Measurements from ENCODE around the gene NFIC. TPM values are rescaled to one million over a fixed set of nuclear protein-coding genes. Genes with fewer than 3 reads are reported as not detected.
A peak's percentile ranks its signal among the peaks of the same experiment; 100 is the strongest.

NFIC gene
- polyA plus RNA-seq, 1 of the 3 experiments (the other 2 are of a cell fraction) = 7.2 TPM

DNA sequence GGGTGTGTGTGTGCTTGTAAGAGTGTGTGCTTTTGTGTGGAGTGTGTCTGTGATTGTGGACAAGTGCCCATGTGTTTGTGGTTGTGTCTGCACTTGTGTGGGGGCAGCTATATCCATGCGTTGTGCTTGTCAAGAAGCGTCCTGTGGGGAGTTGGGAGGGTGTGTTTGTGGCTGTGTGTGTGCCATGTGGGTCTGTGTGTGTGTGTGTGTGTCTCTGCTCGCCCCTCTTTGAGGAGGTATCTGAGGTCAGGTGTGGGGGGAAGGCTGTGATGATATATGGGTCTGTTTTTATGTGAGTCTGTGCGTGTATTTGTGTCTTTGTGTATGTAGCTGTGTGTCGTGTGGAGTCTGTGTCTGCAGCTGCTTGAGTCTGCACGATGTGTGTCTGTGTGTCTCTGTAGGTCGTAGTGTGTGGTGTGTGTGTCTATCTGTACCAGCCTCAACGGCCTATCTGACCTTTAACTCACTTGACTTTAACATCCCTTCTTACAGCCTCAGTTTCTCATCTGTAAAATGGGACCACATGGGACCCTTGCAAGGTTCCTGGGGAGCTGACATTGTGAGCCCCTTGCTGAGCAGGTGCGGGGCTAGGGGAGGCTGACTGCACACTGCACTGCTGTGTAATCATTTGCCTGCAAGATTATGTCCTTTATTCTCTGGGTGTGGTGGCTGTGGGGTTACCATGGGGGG, 4.0 kb upstream of the NFIC start:
- Histone ChIP-seq H3K4me2 (no peak overlapping the region), H3K36me3 (replicated peaks in 1 of 2; ENCODE audit: control insufficient read depth in 1 of 2, insufficient read depth in 2 of 2, low read length in 1 of 2) (no peaks in the 10 kb centered on the region), H3K9me3 (no peaks in the 10 kb centered on the region), H3K27ac (ENCODE audit: low read depth in 2 of 2, low read length in 1 of 2) (no peak overlapping the region; a peak in 1 of 4 replicates), H3K79me2 (ENCODE audit: insufficient read depth) (peaks cover 57% of the 10 kb centered on the region), H2AFZ (ENCODE audit: low read depth) (no peak overlapping the region), H3K9me2 (no peaks in the 10 kb centered on the region), H4K20me1 (ENCODE audit: insufficient read depth) (peaks cover 14% of the 10 kb centered on the region; the same call in 1 of the 2 replicates), H3K27me3 (ENCODE audit: insufficient read depth) (no peaks in the 10 kb centered on the region), H3F3A (replicated peaks; ENCODE audit: insufficient read depth) (peaks cover 21% of the 10 kb centered on the region), H3K4me1 (ENCODE audit: control insufficient read depth in 1 of 2, insufficient read depth in 2 of 2, low read depth in 1 of 2, low read length in 1 of 2) (peaks cover 5 to 34% of the 10 kb centered on the region in 2 experiments; a peak in 2 of 4 replicates), H3K9ac (no peak overlapping the region), H3K4me3 (ENCODE audit: low read depth in 2 of 2, low read length in 1 of 2) (no peak overlapping the region)
- POLR2A ChIA-PET = interaction anchor here (2.2 kb wide), 1 partner anchor 13 kb away, joined by 6 read pairs; no protein-coding TSS in a partner anchor
- no peak for DNase-seq
- CTCF ChIA-PET = interaction anchor here (0.5 to 1.8 kb wide), 4 partner anchors 67 to 110 kb away, joined by 3 to 14 read pairs (median 4); no protein-coding TSS in a partner anchor
- WGBS (ENCODE audit: low lambda C conversion rate) = 80% methylated on average over 9 of the region's 9 CpGs
- TF ChIP-seq GATA2 (CRISPR knock-in tag; IDR thresholded peaks at IDR 0.05) = no peak
- no peak for TF ChIP-seq ELF1 (IDR thresholded peaks at IDR 0.05)
- no peak for TF ChIP-seq JUND (IDR thresholded peaks at IDR 0.05)
- no peak for TF ChIP-seq MXI1 (IDR thresholded peaks at IDR 0.05; ENCODE audit: low read depth, low read length)
- TF ChIP-seq GABPA (IDR thresholded peaks at IDR 0.05; ENCODE audit: low read depth) = no peak

DNA sequence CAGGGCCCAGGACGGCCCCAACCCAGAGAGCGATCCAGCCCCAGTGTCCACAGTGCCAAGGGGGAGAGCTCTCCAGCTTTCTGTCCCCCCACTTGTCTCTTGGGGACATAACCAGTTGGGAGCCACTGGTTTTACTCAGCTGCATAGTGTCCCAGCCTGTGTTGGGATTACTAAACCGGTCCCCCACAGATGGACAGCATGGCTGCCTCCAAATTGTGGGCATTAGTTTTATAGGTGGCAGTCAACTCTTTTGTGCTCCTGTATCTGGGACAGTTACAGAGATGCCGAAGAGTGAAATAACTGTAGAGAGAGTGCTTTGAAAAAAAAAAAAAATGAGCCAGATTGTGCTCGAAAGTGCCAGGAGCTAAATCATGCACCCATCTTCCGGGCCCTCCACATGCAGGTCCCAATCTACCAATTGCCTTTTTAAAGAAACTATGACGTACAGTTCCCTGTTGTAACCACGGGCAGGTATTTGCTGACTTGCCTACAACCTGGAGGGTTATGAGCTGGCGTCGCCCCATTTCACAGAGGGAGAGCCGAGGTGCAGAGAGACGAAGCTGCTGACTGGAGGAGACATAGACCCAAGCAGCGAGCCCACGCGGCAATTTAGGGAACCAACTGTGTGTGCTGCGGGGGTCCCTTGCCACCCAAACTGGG, 2.4 kb upstream of the NFIC start:
- H3K4me1 ChIP-seq (ENCODE audit: control insufficient read depth in 1 of 2, insufficient read depth in 2 of 2, low read depth in 1 of 2, low read length in 1 of 2) = peaks cover 17 to 36% of the 10 kb centered on the region in 2 experiments; a peak in 3 of 4 replicates
- no peaks in the 10 kb centered on the region for H3K36me3 ChIP-seq (replicated peaks in 1 of 2; ENCODE audit: control insufficient read depth in 1 of 2, insufficient read depth in 2 of 2, low read length in 1 of 2)
- H3K4me2 ChIP-seq = no peak overlapping the region
- peaks cover 73% of the 10 kb centered on the region for H3K79me2 ChIP-seq (ENCODE audit: insufficient read depth)
- CTCF ChIA-PET = interaction anchor here (0.8 to 2.6 kb wide), 3 partner anchors 24 to 140 kb away, joined by 3 to 15 read pairs (median 3); no protein-coding TSS in a partner anchor
- H2AFZ ChIP-seq (ENCODE audit: low read depth) = no peak overlapping the region
- peak overlapping the region in 1 of 2 experiments; percentile 28; a peak in 2 of 4 replicates for H3K27ac ChIP-seq (ENCODE audit: low read depth in 2 of 2, low read length in 1 of 2)
- peaks cover 29% of the 10 kb centered on the region for H4K20me1 ChIP-seq (ENCODE audit: insufficient read depth)
- peaks cover 20% of the 10 kb centered on the region for H3F3A ChIP-seq (replicated peaks; ENCODE audit: insufficient read depth)
- TF ChIP-seq RFX5 (IDR thresholded peaks at IDR 0.05; ENCODE audit: low read length) (no peak), FOSL2 (IDR thresholded peaks at IDR 0.05; ENCODE audit: borderline replicate concordance, low read depth) (no peak), ZBTB33 (IDR thresholded peaks at IDR 0.05; ENCODE audit: borderline replicate concordance, low read depth) (no peak), FOXJ3 (CRISPR knock-in tag; IDR thresholded peaks at IDR 0.05) (no peak), YY1 (IDR thresholded peaks at IDR 0.05; ENCODE audit: low read depth) (no peak)
- 89% methylated on average over 16 of the region's 16 CpGs for WGBS (ENCODE audit: low lambda C conversion rate)
- H3K27me3 ChIP-seq (ENCODE audit: insufficient read depth) = no peaks in the 10 kb centered on the region
- no peaks in the 10 kb centered on the region for H3K9me2 ChIP-seq
- POLR2A ChIA-PET = interaction anchor here (1.1 kb wide), 1 partner anchor 21 kb away, joined by 3 read pairs; no protein-coding TSS in a partner anchor
- no peaks in the 10 kb centered on the region for H3K9me3 ChIP-seq
- no peak overlapping the region for H3K4me3 ChIP-seq (ENCODE audit: low read depth in 2 of 2, low read length in 1 of 2)
- no peak overlapping the region for H3K9ac ChIP-seq
- no peak for DNase-seq

All from SK-N-SH (cell line).